BLaER1 (cell line): ENCODE measurements around the gene MAPRE2.

Experiments
- H3K27ac ChIP-seq: shearing (Covaris generic); formaldehyde crosslinking; 2 replicates; pipeline ENCODE4 v1.8.1; 2022
- H3K27me3 ChIP-seq: shearing (Covaris generic); formaldehyde crosslinking; 2 replicates; pipeline ENCODE4 v1.8.1; 2022
- H3K36me3 ChIP-seq: shearing (Covaris generic); formaldehyde crosslinking; 2 replicates; pipeline ENCODE4 v1.8.1; 2022
- H3K4me1 ChIP-seq: shearing (Covaris generic); formaldehyde crosslinking; 2 replicates; pipeline ENCODE4 v1.8.1; 2022
- H3K4me2 ChIP-seq: shearing (Covaris generic); formaldehyde crosslinking; 2 replicates; pipeline ENCODE4 v1.8.1; 2022
- H3K4me3 ChIP-seq: shearing (Covaris generic); formaldehyde crosslinking; 2 replicates; pipeline ENCODE4 v1.8.1; 2022
- H3K9ac ChIP-seq: shearing (Covaris generic); formaldehyde crosslinking; 2 replicates; pipeline ENCODE4 v1.8.1; 2022
- H3K9me3 ChIP-seq: shearing (Covaris generic); formaldehyde crosslinking; 2 replicates; pipeline ENCODE4 v1.8.1; 2022
- H4K20me1 ChIP-seq: shearing (Covaris generic); formaldehyde crosslinking; 2 replicates; pipeline ENCODE4 v1.8.1; 2022
- Cebpa-rat ChIP-seq: shearing (Covaris generic); IDR thresholded peaks from 2 replicates; pipeline ENCODE4 v1.8.1; 2022

The MAPRE2 gene

GRCh38 chr18:35179906-35180305 is 138.7 kb downstream of the MAPRE2 start:
- TF ChIP-seq Cebpa-rat = no peak

GRCh38 chr18:35180455-35180854 is 139.2 kb downstream of the MAPRE2 start:
- H3K4me2 ChIP-seq = no peak overlapping the region
- H3K27ac ChIP-seq = no peak overlapping the region
- no peak overlapping the region for H3K4me3 ChIP-seq
- no peak overlapping the region for H3K9ac ChIP-seq
- no peak for TF ChIP-seq Cebpa-rat
- H3K4me1 ChIP-seq = peaks cover 5% of the 10 kb centered on the region; the same call in 1 of the 2 replicates
- H3K27me3 ChIP-seq = no peaks in the 10 kb centered on the region
- peaks cover 16% of the 10 kb centered on the region for H3K9me3 ChIP-seq
- H3K36me3 ChIP-seq = no peaks in the 10 kb centered on the region
- H4K20me1 ChIP-seq = no peaks in the 10 kb centered on the region

More at GRCh38 chr18:35179906-35180305, 138.7 kb downstream of the MAPRE2 start:
- H3K36me3 ChIP-seq = no peaks in the 10 kb centered on the region
- no peak overlapping the region for H3K27ac ChIP-seq
- H3K4me3 ChIP-seq = no peak overlapping the region
- H4K20me1 ChIP-seq = no peaks in the 10 kb centered on the region
- peaks cover 20% of the 10 kb centered on the region for H3K9me3 ChIP-seq
- H3K27me3 ChIP-seq = no peaks in the 10 kb centered on the region
- peaks cover 10% of the 10 kb centered on the region for H3K4me1 ChIP-seq
- H3K9ac ChIP-seq = no peak overlapping the region
- H3K4me2 ChIP-seq = no peak overlapping the region

- peaks cover 2% of the 10 kb centered on the region for H3K9me3 ChIP-seq
- H3K36me3 ChIP-seq = no peaks in the 10 kb centered on the region
- no peak overlapping the region for H3K4me2 ChIP-seq
- no peak overlapping the region for H3K27ac ChIP-seq
- H4K20me1 ChIP-seq = no peaks in the 10 kb centered on the region
- no peak overlapping the region for H3K4me3 ChIP-seq
- no peaks in the 10 kb centered on the region for H3K27me3 ChIP-seq
- H3K4me1 ChIP-seq = no peaks in the 10 kb centered on the region
- no peak for TF ChIP-seq Cebpa-rat
- H3K9ac ChIP-seq = no peak overlapping the region
These were observed 140.9 kb downstream of the MAPRE2 start for GRCh38 chr18:35182151-35182550.

GRCh38 chr18:35183886-35184285 is 142.7 kb downstream of the MAPRE2 start:
- Histone ChIP-seq H3K4me3 (no peak overlapping the region), H3K4me1 (no peaks in the 10 kb centered on the region), H3K9me3 (no peaks in the 10 kb centered on the region), H4K20me1 (no peaks in the 10 kb centered on the region), H3K27ac (no peak overlapping the region), H3K36me3 (no peaks in the 10 kb centered on the region), H3K27me3 (no peaks in the 10 kb centered on the region), H3K9ac (no peak overlapping the region), H3K4me2 (no peak overlapping the region)
- TF ChIP-seq Cebpa-rat = no peak

GRCh38 chr18:35185771-35186170 is 144.6 kb downstream of the MAPRE2 start:
- Histone ChIP-seq H3K27me3 (no peaks in the 10 kb centered on the region), H3K4me1 (no peaks in the 10 kb centered on the region), H3K4me2 (no peak overlapping the region), H3K36me3 (no peaks in the 10 kb centered on the region), H4K20me1 (no peaks in the 10 kb centered on the region), H3K9ac (no peak overlapping the region), H3K9me3 (no peaks in the 10 kb centered on the region), H3K27ac (no peak overlapping the region), H3K4me3 (no peak overlapping the region)
- no peak for TF ChIP-seq Cebpa-rat

- H3K27ac ChIP-seq = no peak overlapping the region
- H3K9ac ChIP-seq = no peak overlapping the region
- H3K4me2 ChIP-seq = no peak overlapping the region
- no peak overlapping the region for H3K4me3 ChIP-seq
- no peaks in the 10 kb centered on the region for H3K9me3 ChIP-seq
- no peaks in the 10 kb centered on the region for H3K4me1 ChIP-seq
- no peaks in the 10 kb centered on the region for H3K36me3 ChIP-seq
- no peak for TF ChIP-seq Cebpa-rat
- no peaks in the 10 kb centered on the region for H3K27me3 ChIP-seq
- no peaks in the 10 kb centered on the region for H4K20me1 ChIP-seq
These were observed 145.2 kb downstream of the MAPRE2 start for GRCh38 chr18:35186291-35187034.

DNA sequence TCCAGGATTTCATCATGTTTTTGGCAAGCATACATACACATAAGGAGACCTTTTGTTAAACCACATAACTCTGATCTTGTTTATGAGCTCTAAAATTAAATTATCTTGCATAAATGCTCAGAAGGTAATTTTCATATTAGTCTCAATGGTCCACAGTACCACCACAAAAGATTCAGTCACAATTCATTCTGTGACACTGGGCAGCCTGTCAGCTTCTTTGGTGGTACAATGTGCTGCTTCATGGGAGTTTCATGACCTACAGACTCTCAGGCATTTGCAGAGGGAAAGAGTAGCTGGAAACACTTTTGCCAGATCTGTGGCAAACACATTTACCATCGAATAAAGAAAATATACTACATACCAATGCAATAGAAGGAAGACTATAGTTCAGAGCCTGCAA is 148.3 kb downstream of the MAPRE2 start:
- Histone ChIP-seq H3K4me3 (no peak overlapping the region), H3K27me3 (no peaks in the 10 kb centered on the region), H3K27ac (no peak overlapping the region), H3K9ac (no peak overlapping the region), H3K36me3 (no peaks in the 10 kb centered on the region), H3K4me2 (no peak overlapping the region), H3K9me3 (no peaks in the 10 kb centered on the region), H4K20me1 (no peaks in the 10 kb centered on the region), H3K4me1 (peaks cover 9% of the 10 kb centered on the region)
- TF ChIP-seq Cebpa-rat = no peak

- Histone ChIP-seq H3K4me3 (no peak overlapping the region), H3K9me3 (no peaks in the 10 kb centered on the region), H3K9ac (no peak overlapping the region), H3K4me2 (no peak overlapping the region), H3K36me3 (no peaks in the 10 kb centered on the region), H4K20me1 (no peaks in the 10 kb centered on the region), H3K27ac (no peak overlapping the region), H3K4me1 (peaks cover 9% of the 10 kb centered on the region), H3K27me3 (no peaks in the 10 kb centered on the region)
- no peak for TF ChIP-seq Cebpa-rat
These were observed 149.9 kb downstream of the MAPRE2 start for GRCh38 chr18:35190948-35191697.

GRCh38 chr18:35191698-35192025 is 150.4 kb downstream of the MAPRE2 start:
- H3K9ac ChIP-seq = no peak overlapping the region
- no peaks in the 10 kb centered on the region for H4K20me1 ChIP-seq
- no peak overlapping the region for H3K4me2 ChIP-seq
- no peak overlapping the region for H3K4me3 ChIP-seq
- H3K27ac ChIP-seq = no peak overlapping the region
- H3K36me3 ChIP-seq = no peaks in the 10 kb centered on the region
- H3K27me3 ChIP-seq = no peaks in the 10 kb centered on the region
- H3K4me1 ChIP-seq = peaks cover 9% of the 10 kb centered on the region
- H3K9me3 ChIP-seq = no peaks in the 10 kb centered on the region
- TF ChIP-seq Cebpa-rat = no peak

GRCh38 chr18:35192415-35192814 is 151.2 kb downstream of the MAPRE2 start:
- no peaks in the 10 kb centered on the region for H4K20me1 ChIP-seq
- H3K4me1 ChIP-seq = peaks cover 9% of the 10 kb centered on the region
- H3K27me3 ChIP-seq = no peaks in the 10 kb centered on the region
- no peaks in the 10 kb centered on the region for H3K36me3 ChIP-seq
- TF ChIP-seq Cebpa-rat = no peak
- H3K9ac ChIP-seq = no peak overlapping the region
- H3K27ac ChIP-seq = no peak overlapping the region
- no peaks in the 10 kb centered on the region for H3K9me3 ChIP-seq
- H3K4me2 ChIP-seq = no peak overlapping the region; the same call in 1 of the 2 replicates
- no peak overlapping the region for H3K4me3 ChIP-seq
